K562 (cell line): ENCODE data around the gene DBP. TPM values are rescaled to one million over a fixed set of nuclear protein-coding genes. Genes with fewer than 3 reads are reported as not detected.

Source experiments
- ARID3B ChIP-seq: fragments of 250-450 bp; sonication (Bioruptor Pico); IDR thresholded peaks from 2 replicates; pipeline ENCODE4 v1.4.0; 2020; ENCODE audit warnings: borderline replicate concordance
- CHCHD3 ChIP-seq: fragments of 250-450 bp; sonication (Bioruptor Pico); IDR thresholded peaks from 2 replicates; pipeline ENCODE4 v2.1.2; 2022; ENCODE audit warnings: mild to moderate bottlenecking
- HMG20A ChIP-seq: fragments of 450-650 bp; formaldehyde crosslinking; conservative IDR thresholded peaks from 2 replicates; pipeline ENCODE4 v1.4.0; 2020; ENCODE audit warnings: mild to moderate bottlenecking, mixed read lengths
- KDM4B ChIP-seq, 2 experiments: fragments of 450-650 bp in 1 of 2; sonication (generic) in 1 of 2; IDR thresholded peaks; 2 replicates each; pipeline ENCODE4 v1.6.1; 2016 to 2017; ENCODE audit warnings: borderline replicate concordance in 2 of 2, antibody characterized with exemption in 1 of 2, low read depth in 1 of 2, mild to moderate bottlenecking in 1 of 2
- MECOM ChIP-seq: fragments of 250-450 bp; sonication (Bioruptor Pico); IDR thresholded peaks from 2 replicates; pipeline ENCODE4 v1.8.0; 2022; ENCODE audit warnings: inconsistent platforms
- NR3C1 ChIP-seq: sonication (generic); formaldehyde crosslinking; IDR thresholded peaks from 2 replicates; pipeline ENCODE4 v1.8.1; 2022; ENCODE audit warnings: missing genetic modification reagents
- PATZ1 ChIP-seq: fragments of 250-450 bp; sonication (Bioruptor Pico); IDR thresholded peaks from 2 replicates; pipeline ENCODE4 v1.5.0; 2020; ENCODE audit warnings: mild to moderate bottlenecking, borderline replicate concordance
- RAD51 ChIP-seq: fragments of 450-650 bp; IDR thresholded peaks from 2 replicates; pipeline ENCODE4 v1.7.1; 2016; ENCODE audit warnings: low read depth, mild to moderate bottlenecking, borderline replicate concordance
- SRF ChIP-seq, 2 experiments: fragments of 250-450, 450-650 bp in 1 of 2; sonication (Bioruptor Pico) in 1 of 2; sonication (generic) in 1 of 2; formaldehyde crosslinking; IDR thresholded peaks; 2 replicates each; pipeline versions ENCODE4 v1.5.0 to v1.5.1; 2020 to 2022; ENCODE audit warnings: mild to moderate bottlenecking in 1 of 2, missing genetic modification reagents in 1 of 2
- TBL1XR1 ChIP-seq, 2 experiments: IDR thresholded peaks; 2 replicates each; pipeline ENCODE4 v1.6.1; 2012; ENCODE audit warnings: improper control_type of control experiment in 2 of 2, low read length in 2 of 2, mild to moderate bottlenecking in 1 of 2
- UBTF ChIP-seq, 2 experiments: IDR thresholded peaks; 2 replicates each; pipeline ENCODE4 v1.6.1; 2012; ENCODE audit warnings: improper control_type of control experiment in 2 of 2, low read depth in 2 of 2, low read length in 2 of 2, borderline replicate concordance in 1 of 2
- ZNF444 ChIP-seq: fragments of 250-450 bp; sonication (Bioruptor Pico); IDR thresholded peaks from 2 replicates; pipeline ENCODE4 v1.4.0; 2020; ENCODE audit warnings: mild to moderate bottlenecking, moderate library complexity
- polyA plus RNA-seq, 8 experiments: library from polyadenylated mRNA; depleted of rRNA in 4 of 8; stranded (reverse) in 5 of 8; unstranded in 3 of 8; fragments of >200 nt; fragmentation: Nextera tagmentation in 2 of 8; fragmentation: Illumina TruSeq in 1 of 8; extraction: Ambion mirVana in 2 of 8; extraction: Trizol in 1 of 8; gene quantifications; 2 replicates each; pipeline versions ENCODE4 v1.2.1 to v1.2.3, GENCODE V29; 2011 to 2014; ENCODE audit warnings: inconsistent platforms in 1 of 8, missing spikeins in 1 of 8
- total RNA-seq, 7 experiments: library from RNA; depleted of rRNA in 6 of 7; stranded (reverse); fragments of >200 nt in 6 of 7; fragmentation: Illumina TruSeq in 2 of 7; extraction: Trizol in 2 of 7; gene quantifications; 2 replicates each; pipeline versions ENCODE4 v1.2.1 to v1.2.3, GENCODE V29; 2011 to 2021; ENCODE audit warnings: low replicate concordance in 1 of 7
- TF ChIP-seq, protein P1 (sequence below), 2 experiments: fragments of 450-650 bp; conservative IDR thresholded peaks; 2 replicates each; pipeline ENCODE4 v1.6.1; 2017; ENCODE audit warnings: mild to moderate bottlenecking in 2 of 2, moderate library complexity in 2 of 2
- TF ChIP-seq, protein P2 (sequence below), 2 experiments: fragments of 450-650 bp in 1 of 2; IDR thresholded peaks; 2 replicates each; pipeline ENCODE4 v1.6.1; 2011 to 2017; ENCODE audit warnings: low read depth in 2 of 2, antibody characterized with exemption in 1 of 2, borderline replicate concordance in 1 of 2, low read length in 1 of 2, mild to moderate bottlenecking in 1 of 2, mixed read lengths in 1 of 2; ENCODE audit not compliant: control insufficient read depth in 1 of 2

Gene DBP
- total and polyA plus RNA-seq, 9 of the 15 experiments (the other 6 are each of a cell fraction or from before 2014, with no cell fraction given), result 0.25 to 5.5 (median 1.8) TPM

GRCh38 chr19:48618916-48619691 lies 18.1 kb downstream of the DBP start, which contains the start of the genes RPL18 and SPHK2 (continued):
- TF ChIP-seq UBTF (IDR thresholded peaks at IDR 0.05; ENCODE audit: borderline replicate concordance in 1 of 2, low read depth in 2 of 2, low read length in 2 of 2) (no peak), PATZ1 (CRISPR knock-in tag) (no peak), ARID3B (CRISPR knock-in tag) (no peak), HMG20A (CRISPR knock-in tag) (no peak), RAD51 (no peak), MECOM (CRISPR knock-in tag) (no peak), KDM4B (IDR thresholded peaks at IDR 0.05; ENCODE audit: borderline replicate concordance in 2 of 2, low read depth in 1 of 2) (0 out of 4 replicates have a peak, but pooled peaks of 1 of the 2 experiments have one; percentile 86), CHCHD3 (CRISPR knock-in tag) (no peak), SRF (CRISPR knock-in tag; IDR thresholded peaks at IDR 0.05) (peak in 1 of 2 experiments; percentile 73; a peak in 1 of 4 replicates), TBL1XR1 (IDR thresholded peaks at IDR 0.05; ENCODE audit: low read length in 2 of 2) (peak; percentile 77 to 94; a peak in 3 of 4 replicates), NR3C1 (CRISPR knock-in tag) (no peak), ZNF444 (CRISPR knock-in tag) (no peak)
- TF ChIP-seq, protein P1, sequence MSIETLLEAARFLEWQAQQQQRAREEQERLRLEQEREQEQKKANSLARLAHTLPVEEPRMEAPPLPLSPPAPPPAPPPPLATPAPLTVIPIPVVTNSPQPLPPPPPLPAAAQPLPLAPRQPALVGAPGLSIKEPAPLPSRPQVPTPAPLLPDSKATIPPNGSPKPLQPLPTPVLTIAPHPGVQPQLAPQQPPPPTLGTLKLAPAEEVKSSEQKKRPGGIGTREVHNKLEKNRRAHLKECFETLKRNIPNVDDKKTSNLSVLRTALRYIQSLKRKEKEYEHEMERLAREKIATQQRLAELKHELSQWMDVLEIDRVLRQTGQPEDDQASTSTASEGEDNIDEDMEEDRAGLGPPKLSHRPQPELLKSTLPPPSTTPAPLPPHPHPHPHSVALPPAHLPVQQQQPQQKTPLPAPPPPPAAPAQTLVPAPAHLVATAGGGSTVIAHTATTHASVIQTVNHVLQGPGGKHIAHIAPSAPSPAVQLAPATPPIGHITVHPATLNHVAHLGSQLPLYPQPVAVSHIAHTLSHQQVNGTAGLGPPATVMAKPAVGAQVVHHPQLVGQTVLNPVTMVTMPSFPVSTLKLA (conservative IDR thresholded peaks at IDR 0.05), result peak; percentile 96 to 98
- TF ChIP-seq, protein P2, sequence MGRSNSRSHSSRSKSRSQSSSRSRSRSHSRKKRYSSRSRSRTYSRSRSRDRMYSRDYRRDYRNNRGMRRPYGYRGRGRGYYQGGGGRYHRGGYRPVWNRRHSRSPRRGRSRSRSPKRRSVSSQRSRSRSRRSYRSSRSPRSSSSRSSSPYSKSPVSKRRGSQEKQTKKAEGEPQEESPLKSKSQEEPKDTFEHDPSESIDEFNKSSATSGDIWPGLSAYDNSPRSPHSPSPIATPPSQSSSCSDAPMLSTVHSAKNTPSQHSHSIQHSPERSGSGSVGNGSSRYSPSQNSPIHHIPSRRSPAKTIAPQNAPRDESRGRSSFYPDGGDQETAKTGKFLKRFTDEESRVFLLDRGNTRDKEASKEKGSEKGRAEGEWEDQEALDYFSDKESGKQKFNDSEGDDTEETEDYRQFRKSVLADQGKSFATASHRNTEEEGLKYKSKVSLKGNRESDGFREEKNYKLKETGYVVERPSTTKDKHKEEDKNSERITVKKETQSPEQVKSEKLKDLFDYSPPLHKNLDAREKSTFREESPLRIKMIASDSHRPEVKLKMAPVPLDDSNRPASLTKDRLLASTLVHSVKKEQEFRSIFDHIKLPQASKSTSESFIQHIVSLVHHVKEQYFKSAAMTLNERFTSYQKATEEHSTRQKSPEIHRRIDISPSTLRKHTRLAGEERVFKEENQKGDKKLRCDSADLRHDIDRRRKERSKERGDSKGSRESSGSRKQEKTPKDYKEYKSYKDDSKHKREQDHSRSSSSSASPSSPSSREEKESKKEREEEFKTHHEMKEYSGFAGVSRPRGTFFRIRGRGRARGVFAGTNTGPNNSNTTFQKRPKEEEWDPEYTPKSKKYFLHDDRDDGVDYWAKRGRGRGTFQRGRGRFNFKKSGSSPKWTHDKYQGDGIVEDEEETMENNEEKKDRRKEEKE (IDR thresholded peaks at IDR 0.05; ENCODE audit: borderline replicate concordance in 1 of 2, control insufficient read depth in 1 of 2, low read depth in 2 of 2, low read length in 1 of 2), result peak in 1 of 2 experiments; percentile 96; a peak in 2 of 4 replicates
